Vagina (tissue), 2 donors: ENCODE results near the gene TMEM212.

Experiments
- CTCF ChIP-seq, 3 experiments: fragments of 450-650 bp in 2 of 3; fragments of 200-600 bp in 1 of 3; sonication (generic) in 1 of 3; IDR thresholded peaks; one replicate each; pipeline ENCODE4 v1.5.1; 2017 to 2019; ENCODE audit warnings: antibody characterized with exemption in 3 of 3, mild to moderate bottlenecking in 2 of 3, moderate library complexity in 2 of 3
- POLR2A ChIP-seq, 2 donors: fragments of 450-650 bp; IDR thresholded peaks; one replicate each; pipeline ENCODE4 v1.6.1; 2017; ENCODE audit warnings: antibody characterized with exemption in 2 of 2, mild to moderate bottlenecking in 2 of 2, moderate library complexity in 2 of 2
- POLR2AphosphoS5 ChIP-seq, 2 donors: sonication (generic); formaldehyde crosslinking; IDR thresholded peaks; one replicate each; pipeline ENCODE4 v1.9.0; 2017; ENCODE audit warnings: antibody characterized with exemption in 2 of 2, mild to moderate bottlenecking in 2 of 2, low read depth in 1 of 2; ENCODE audit not compliant: insufficient read depth in 1 of 2

GRCh38 chr3:171879472-171879871, 36.3 kb downstream of the TMEM212 start:
- TF ChIP-seq CTCF (IDR thresholded peaks at IDR 0.05) (no peak), POLR2AphosphoS5 (IDR thresholded peaks at IDR 0.05; ENCODE audit: insufficient read depth in 1 of 2, low read depth in 1 of 2) (no peak), POLR2A (IDR thresholded peaks at IDR 0.05) (no peak)
